ENCODE data around the gene HDAC8. TPM values are rescaled to one million over a fixed set of nuclear protein-coding genes. Genes with fewer than 3 reads are reported as not detected.
A peak's percentile ranks its signal among the peaks of the same experiment; 100 is the strongest.

HDAC8 gene
- total and polyA plus RNA-seq, 9 of the 15 experiments (the other 6 are each of a cell fraction or from before 2014, with no cell fraction given): 18.9 to 53.8 (median 28.7) TPM

DNA sequence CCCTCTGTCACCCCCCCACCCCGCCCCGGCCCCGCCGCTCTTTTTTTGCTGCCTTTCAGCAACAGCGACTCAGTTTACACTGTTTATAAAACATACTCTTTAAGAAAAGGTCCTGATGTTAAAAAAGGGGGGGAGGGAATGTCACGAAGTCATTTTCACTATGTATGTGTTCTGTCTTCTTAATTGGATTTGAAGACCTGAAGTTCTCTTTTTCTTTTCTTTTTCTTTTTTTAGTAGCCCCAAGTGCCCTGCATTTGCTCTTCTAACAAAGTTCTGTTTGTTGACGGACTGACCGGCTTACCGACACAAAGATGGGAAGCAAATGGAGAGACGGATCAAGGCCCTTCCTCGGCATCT, 264.5 kb downstream of the HDAC8 start:
- BruUV-seq (replicated peaks): no TSS peak
- FAIRE-seq (no peak), DNase-seq (ENCODE audit: extremely low read depth in 1 of 4, low spot score in 3 of 4) (no peak), ATAC-seq (no peak)
- no peak overlapping the region for H3K4me3 ChIP-seq
- 57% methylated on average over 9 of the region's 11 CpGs for WGBS (ENCODE audit: insufficient coverage, low coverage, missing lambda C conversion rate)
- POLR2A ChIA-PET: interaction anchor here (1.7 kb wide), 1 partner anchor 31 kb away, joined by 6 read pairs; the partner anchor contains the start of gene RPS4X
- H3K79me2 ChIP-seq (ENCODE audit: control insufficient read depth, insufficient read depth, low read length): no peaks in the 10 kb centered on the region
- no peak overlapping the region for H3K27ac ChIP-seq (ENCODE audit: extremely low read depth, low read depth, low read length)
- TF ChIP-seq RAD51 (IDR thresholded peaks at IDR 0.05; ENCODE audit: borderline replicate concordance, low read depth) (no peak), CCNT2 (IDR thresholded peaks at IDR 0.05; ENCODE audit: borderline replicate concordance, extremely low read depth, insufficient read length, low read depth, low read length) (no peak), CBX5 (IDR thresholded peaks at IDR 0.05; ENCODE audit: borderline replicate concordance, low read depth) (no peak), CC2D1A (IDR thresholded peaks at IDR 0.05) (no peak), STAG1 (CRISPR knock-in tag; IDR thresholded peaks at IDR 0.05; ENCODE audit: borderline replicate concordance) (no peak), KDM5B (IDR thresholded peaks at IDR 0.05; ENCODE audit: insufficient replicate concordance, low read depth, low read length) (no peak)
- TF ChIP-seq, protein P1, sequence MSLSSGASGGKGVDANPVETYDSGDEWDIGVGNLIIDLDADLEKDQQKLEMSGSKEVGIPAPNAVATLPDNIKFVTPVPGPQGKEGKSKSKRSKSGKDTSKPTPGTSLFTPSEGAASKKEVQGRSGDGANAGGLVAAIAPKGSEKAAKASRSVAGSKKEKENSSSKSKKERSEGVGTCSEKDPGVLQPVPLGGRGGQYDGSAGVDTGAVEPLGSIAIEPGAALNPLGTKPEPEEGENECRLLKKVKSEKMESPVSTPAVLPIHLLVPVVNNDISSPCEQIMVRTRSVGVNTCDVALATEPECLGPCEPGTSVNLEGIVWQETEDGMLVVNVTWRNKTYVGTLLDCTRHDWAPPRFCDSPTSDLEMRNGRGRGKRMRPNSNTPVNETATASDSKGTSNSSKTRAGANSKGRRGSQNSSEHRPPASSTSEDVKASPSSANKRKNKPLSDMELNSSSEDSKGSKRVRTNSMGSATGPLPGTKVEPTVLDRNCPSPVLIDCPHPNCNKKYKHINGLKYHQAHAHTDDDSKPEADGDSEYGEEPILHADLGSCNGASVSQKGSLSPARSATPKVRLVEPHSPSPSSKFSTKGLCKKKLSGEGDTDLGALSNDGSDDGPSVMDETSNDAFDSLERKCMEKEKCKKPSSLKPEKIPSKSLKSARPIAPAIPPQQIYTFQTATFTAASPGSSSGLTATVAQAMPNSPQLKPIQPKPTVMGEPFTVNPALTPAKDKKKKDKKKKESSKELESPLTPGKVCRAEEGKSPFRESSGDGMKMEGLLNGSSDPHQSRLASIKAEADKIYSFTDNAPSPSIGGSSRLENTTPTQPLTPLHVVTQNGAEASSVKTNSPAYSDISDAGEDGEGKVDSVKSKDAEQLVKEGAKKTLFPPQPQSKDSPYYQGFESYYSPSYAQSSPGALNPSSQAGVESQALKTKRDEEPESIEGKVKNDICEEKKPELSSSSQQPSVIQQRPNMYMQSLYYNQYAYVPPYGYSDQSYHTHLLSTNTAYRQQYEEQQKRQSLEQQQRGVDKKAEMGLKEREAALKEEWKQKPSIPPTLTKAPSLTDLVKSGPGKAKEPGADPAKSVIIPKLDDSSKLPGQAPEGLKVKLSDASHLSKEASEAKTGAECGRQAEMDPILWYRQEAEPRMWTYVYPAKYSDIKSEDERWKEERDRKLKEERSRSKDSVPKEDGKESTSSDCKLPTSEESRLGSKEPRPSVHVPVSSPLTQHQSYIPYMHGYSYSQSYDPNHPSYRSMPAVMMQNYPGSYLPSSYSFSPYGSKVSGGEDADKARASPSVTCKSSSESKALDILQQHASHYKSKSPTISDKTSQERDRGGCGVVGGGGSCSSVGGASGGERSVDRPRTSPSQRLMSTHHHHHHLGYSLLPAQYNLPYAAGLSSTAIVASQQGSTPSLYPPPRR (CRISPR knock-in tag; IDR thresholded peaks at IDR 0.05; ENCODE audit: borderline replicate concordance): no peak
- TF ChIP-seq, protein P2, sequence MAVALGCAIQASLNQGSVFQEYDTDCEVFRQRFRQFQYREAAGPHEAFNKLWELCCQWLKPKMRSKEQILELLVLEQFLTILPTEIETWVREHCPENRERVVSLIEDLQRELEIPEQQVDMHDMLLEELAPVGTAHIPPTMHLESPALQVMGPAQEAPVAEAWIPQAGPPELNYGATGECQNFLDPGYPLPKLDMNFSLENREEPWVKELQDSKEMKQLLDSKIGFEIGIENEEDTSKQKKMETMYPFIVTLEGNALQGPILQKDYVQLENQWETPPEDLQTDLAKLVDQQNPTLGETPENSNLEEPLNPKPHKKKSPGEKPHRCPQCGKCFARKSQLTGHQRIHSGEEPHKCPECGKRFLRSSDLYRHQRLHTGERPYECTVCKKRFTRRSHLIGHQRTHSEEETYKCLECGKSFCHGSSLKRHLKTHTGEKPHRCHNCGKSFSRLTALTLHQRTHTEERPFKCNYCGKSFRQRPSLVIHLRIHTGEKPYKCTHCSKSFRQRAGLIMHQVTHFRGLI (CRISPR knock-in tag; IDR thresholded peaks at IDR 0.05): no peak
- in situ Hi-C loops (cut with MboI) (loop anchor here (25.0 kb wide), 1 partner anchor 229 kb away; no protein-coding TSS in a partner anchor), intact Hi-C loops (cut with micrococcal nuclease) (no loop called here)
- H3K4me2 ChIP-seq (ENCODE audit: insufficient read depth, low read length): no peak overlapping the region
- peaks cover 0 to 13% of the 10 kb centered on the region in 2 experiments; a peak in 1 of 5 replicates for H3K27me3 ChIP-seq (ENCODE audit: control insufficient read depth in 2 of 2, insufficient read depth in 2 of 2, low read length in 2 of 2)
- H4K20me1 ChIP-seq (replicated peaks; ENCODE audit: control insufficient read depth, insufficient read depth, low read length): no peaks in the 10 kb centered on the region
- H3K9ac ChIP-seq (ENCODE audit: insufficient read depth in 1 of 2, low read depth in 2 of 2, low read length in 2 of 2): peak overlapping the region in 1 of 2 experiments; percentile 61; a peak in 1 of 4 replicates
- H2AFZ ChIP-seq (ENCODE audit: low read depth, low read length): 0 out of 2 replicates have a peak overlapping the region, but pooled peaks have one; percentile 38
- CTCF ChIA-PET (ENCODE audit: low intra/inter-chr PET ratio): no interaction called here
- peaks cover 2 to 37% of the 10 kb centered on the region in 2 experiments; a peak in 3 of 5 replicates for H3K4me1 ChIP-seq (replicated peaks in 1 of 2; ENCODE audit: control insufficient read depth in 2 of 2, insufficient read depth in 2 of 2, low read length in 2 of 2)
- no peaks in the 10 kb centered on the region for H3K9me1 ChIP-seq (ENCODE audit: control insufficient read depth, insufficient read depth, low read length)
- H3K36me3 ChIP-seq (ENCODE audit: control insufficient read depth, insufficient read depth, low read length): no peaks in the 10 kb centered on the region
- no peaks in the 10 kb centered on the region for H3K9me3 ChIP-seq (replicated peaks; ENCODE audit: control insufficient read depth, insufficient read depth, low read depth, low read length)
